ENCODE results near the gene PLG. TPM values are rescaled to one million over a fixed set of nuclear protein-coding genes. Genes with fewer than 3 reads are reported as not detected.
A peak's percentile ranks its signal among the peaks of the same experiment; 100 is the strongest.

PLG gene
- polyA plus RNA-seq, 2 of the 4 experiments (the other 2 are of a cell fraction): not detected

DNA sequence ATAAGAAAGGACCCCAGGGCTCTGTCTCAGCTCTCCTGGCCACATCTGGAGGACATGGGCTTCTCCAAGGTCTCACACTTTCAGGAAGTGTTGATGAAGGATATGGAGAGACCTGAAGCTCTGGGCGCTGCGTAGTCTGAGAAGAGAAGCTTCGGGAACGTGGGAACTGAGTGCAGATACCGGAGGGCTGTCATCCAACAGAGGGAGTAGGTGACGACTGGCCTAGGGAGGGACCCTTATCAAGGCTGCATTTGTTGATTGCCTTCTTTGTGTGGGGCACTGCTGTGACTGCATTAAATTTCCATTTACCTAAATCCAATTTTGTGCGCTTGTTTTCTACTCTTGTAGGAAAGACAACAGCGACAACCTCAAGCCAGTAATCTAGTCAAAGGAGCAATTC lies 63.4 kb downstream of the PLG start:
- Histone ChIP-seq H3K9me3 (peaks cover 3% of the 10 kb centered on the region; the same call in 1 of the 3 replicates), H3K4me3 (no peak overlapping the region), H3K4me2 (no peak overlapping the region), H3K4me1 (0 out of 3 replicates have a peak, but pooled peaks cover 2% of the 10 kb centered on the region), H3K27ac (no peak overlapping the region)
- CTCF ChIA-PET: interaction anchor here (1.8 kb wide), 1 partner anchor 15 kb away, joined by 5 read pairs; no protein-coding TSS in a partner anchor
- FAIRE-seq (no peak), DNase-seq (ENCODE audit: low read depth in 1 of 2, low spot score in 1 of 2) (no peak), ATAC-seq (no peak)
- WGBS (ENCODE audit: missing lambda C conversion rate): 84% methylated on average over 8 of the region's 8 CpGs
- TF ChIP-seq RAD21 (conservative IDR thresholded peaks at IDR 0.05 in 1 of 2, IDR thresholded peaks at IDR 0.05 in 1 of 2): no peak
- TF ChIP-seq PHF8 (IDR thresholded peaks at IDR 0.05; ENCODE audit: borderline replicate concordance, low read depth): no peak
- no peak for TF ChIP-seq POLR2A (IDR thresholded peaks at IDR 0.05; ENCODE audit: low read length)
- no peak for TF ChIP-seq TP53 (CRISPR knock-in tag; IDR thresholded peaks at IDR 0.05)
- no peak for TF ChIP-seq RARB (CRISPR knock-in tag; IDR thresholded peaks at IDR 0.05)
- TF ChIP-seq HEYL (CRISPR knock-in tag; IDR thresholded peaks at IDR 0.05): no peak
- no peak for TF ChIP-seq CBX8 (IDR thresholded peaks at IDR 0.05)
- TF ChIP-seq, protein P1, sequence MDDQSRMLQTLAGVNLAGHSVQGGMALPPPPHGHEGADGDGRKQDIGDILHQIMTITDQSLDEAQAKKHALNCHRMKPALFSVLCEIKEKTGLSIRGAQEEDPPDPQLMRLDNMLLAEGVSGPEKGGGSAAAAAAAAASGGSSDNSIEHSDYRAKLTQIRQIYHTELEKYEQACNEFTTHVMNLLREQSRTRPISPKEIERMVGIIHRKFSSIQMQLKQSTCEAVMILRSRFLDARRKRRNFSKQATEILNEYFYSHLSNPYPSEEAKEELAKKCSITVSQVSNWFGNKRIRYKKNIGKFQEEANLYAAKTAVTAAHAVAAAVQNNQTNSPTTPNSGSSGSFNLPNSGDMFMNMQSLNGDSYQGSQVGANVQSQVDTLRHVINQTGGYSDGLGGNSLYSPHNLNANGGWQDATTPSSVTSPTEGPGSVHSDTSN (IDR thresholded peaks at IDR 0.05): no peak
- no peak for TF ChIP-seq HDAC2 (IDR thresholded peaks at IDR 0.05)
- no peak for TF ChIP-seq HOXB5 (CRISPR knock-in tag; IDR thresholded peaks at IDR 0.05)
- TF ChIP-seq ATOH8 (CRISPR knock-in tag; IDR thresholded peaks at IDR 0.05; ENCODE audit: low read depth): no peak
- POLR2A ChIA-PET: no interaction called here

- H3K4me3 ChIP-seq: peak overlapping the region; percentile 56
- H3K4me1 ChIP-seq: 0 out of 3 replicates have a peak, but pooled peaks cover 2% of the 10 kb centered on the region
- TF ChIP-seq RAD21 (conservative IDR thresholded peaks at IDR 0.05 in 1 of 2, IDR thresholded peaks at IDR 0.05 in 1 of 2) (no peak), POLR2A (IDR thresholded peaks at IDR 0.05; ENCODE audit: low read length) (no peak), SREBF2 (IDR thresholded peaks at IDR 0.05) (no peak), SMC3 (IDR thresholded peaks at IDR 0.05) (no peak), JUN (IDR thresholded peaks at IDR 0.05) (no peak), ATOH8 (CRISPR knock-in tag; IDR thresholded peaks at IDR 0.05; ENCODE audit: low read depth) (no peak)
- CTCF ChIA-PET: interaction anchor here (0.7 to 1.9 kb wide), 8 partner anchors 8 to 26 kb away, joined by 3 to 10 read pairs (median 5); no protein-coding TSS in a partner anchor
- POLR2A ChIA-PET: no interaction called here
- FAIRE-seq (no peak), DNase-seq (ENCODE audit: low read depth in 1 of 2, low spot score in 1 of 2) (no peak), ATAC-seq (peak in 1 of 2 experiments; percentile 49; a peak in 3 of 6 replicates)
- H3K4me2 ChIP-seq: peak overlapping the region; percentile 89
- 39% methylated on average over 7 of the region's 7 CpGs for WGBS (ENCODE audit: missing lambda C conversion rate)
- H3K27ac ChIP-seq: peak overlapping the region; percentile 53 to 81; a peak in 5 of 6 replicates
- H3K9me3 ChIP-seq: peaks cover 3% of the 10 kb centered on the region; the same call in 1 of the 3 replicates
Measured at GRCh38 chr6:160766657-160766988, 64.6 kb downstream of the PLG start.

GRCh38 chr6:160766989-160767646 lies 65.1 kb downstream of the PLG start:
- H3K9me3 ChIP-seq: peaks cover 3% of the 10 kb centered on the region; the same call in 1 of the 3 replicates
- ChIA-PET CTCF (interaction anchor here (0.7 to 1.9 kb wide), 10 partner anchors 8 to 43 kb away, joined by 3 to 10 read pairs (median 4); no protein-coding TSS in a partner anchor), POLR2A (no interaction called here)
- H3K27ac ChIP-seq: peak overlapping the region; percentile 53 to 81; a peak in 5 of 6 replicates
- FAIRE-seq: no peak
- H3K4me3 ChIP-seq: peak overlapping the region; percentile 56
- ATAC-seq: peak; percentile 98 to 99
- 7% methylated on average over 17 of the region's 55 CpGs for WGBS (ENCODE audit: missing lambda C conversion rate)
- DNase-seq (ENCODE audit: low read depth in 1 of 2, low spot score in 1 of 2): peak; percentile 61 to 62
- H3K4me2 ChIP-seq: peak overlapping the region; percentile 89
- TF ChIP-seq, protein P2, sequence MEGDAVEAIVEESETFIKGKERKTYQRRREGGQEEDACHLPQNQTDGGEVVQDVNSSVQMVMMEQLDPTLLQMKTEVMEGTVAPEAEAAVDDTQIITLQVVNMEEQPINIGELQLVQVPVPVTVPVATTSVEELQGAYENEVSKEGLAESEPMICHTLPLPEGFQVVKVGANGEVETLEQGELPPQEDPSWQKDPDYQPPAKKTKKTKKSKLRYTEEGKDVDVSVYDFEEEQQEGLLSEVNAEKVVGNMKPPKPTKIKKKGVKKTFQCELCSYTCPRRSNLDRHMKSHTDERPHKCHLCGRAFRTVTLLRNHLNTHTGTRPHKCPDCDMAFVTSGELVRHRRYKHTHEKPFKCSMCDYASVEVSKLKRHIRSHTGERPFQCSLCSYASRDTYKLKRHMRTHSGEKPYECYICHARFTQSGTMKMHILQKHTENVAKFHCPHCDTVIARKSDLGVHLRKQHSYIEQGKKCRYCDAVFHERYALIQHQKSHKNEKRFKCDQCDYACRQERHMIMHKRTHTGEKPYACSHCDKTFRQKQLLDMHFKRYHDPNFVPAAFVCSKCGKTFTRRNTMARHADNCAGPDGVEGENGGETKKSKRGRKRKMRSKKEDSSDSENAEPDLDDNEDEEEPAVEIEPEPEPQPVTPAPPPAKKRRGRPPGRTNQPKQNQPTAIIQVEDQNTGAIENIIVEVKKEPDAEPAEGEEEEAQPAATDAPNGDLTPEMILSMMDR (IDR thresholded peaks at IDR 0.05): peak; percentile 66
- TF ChIP-seq RNF2 (IDR thresholded peaks at IDR 0.05; ENCODE audit: borderline replicate concordance, low read depth): no peak
- peak; percentile 62 for TF ChIP-seq SMC3 (IDR thresholded peaks at IDR 0.05)
- peak; percentile 66; the same call in 1 of the 2 replicates for TF ChIP-seq MAX (IDR thresholded peaks at IDR 0.05)
- TF ChIP-seq RAD21 (conservative IDR thresholded peaks at IDR 0.05 in 1 of 2, IDR thresholded peaks at IDR 0.05 in 1 of 2): peak; percentile 57 to 58
- H3K4me1 ChIP-seq: 0 out of 3 replicates have a peak, but pooled peaks cover 2% of the 10 kb centered on the region

Measured in A549 (cell line).